HepG2 (cell line): ENCODE measurements around the gene TAF3. TPM values are rescaled to one million over a fixed set of nuclear protein-coding genes. Genes with fewer than 3 reads are reported as not detected.

Experiments used
- ATF6 ChIP-seq: sonication (generic); formaldehyde crosslinking; conservative IDR thresholded peaks from 2 replicates; pipeline ENCODE4 v1.4.0; 2020; ENCODE audit warnings: missing genetic modification reagents
- ATM ChIP-seq: fragments of 450-650 bp; IDR thresholded peaks from 2 replicates; pipeline ENCODE4 v1.7.1; 2017; ENCODE audit warnings: mild to moderate bottlenecking, borderline replicate concordance
- BRF2 ChIP-seq: sonication (generic); formaldehyde crosslinking; IDR thresholded peaks from 2 replicates; pipeline ENCODE4 v1.8.1; 2022; ENCODE audit warnings: mild to moderate bottlenecking, missing genetic modification reagents
- CBFB ChIP-seq: sonication (generic); formaldehyde crosslinking; IDR thresholded peaks from 2 replicates; pipeline ENCODE4 v1.4.0; 2020; ENCODE audit warnings: missing genetic modification reagents
- ELF1 ChIP-seq: sonication (generic); formaldehyde crosslinking; IDR thresholded peaks from 2 replicates; pipeline ENCODE4 v1.4.0; 2020; ENCODE audit warnings: missing genetic modification reagents
- ELF4 ChIP-seq: sonication (generic); formaldehyde crosslinking; IDR thresholded peaks from 2 replicates; pipeline ENCODE4 v1.5.0; 2020; ENCODE audit warnings: missing genetic modification reagents, mild to moderate bottlenecking, moderate library complexity, borderline replicate concordance
- KDM2A ChIP-seq: sonication (generic); formaldehyde crosslinking; IDR thresholded peaks from 2 replicates; pipeline ENCODE4 v1.4.0; 2020; ENCODE audit warnings: low read depth, missing genetic modification reagents, borderline replicate concordance
- MTERF4 ChIP-seq: sonication (generic); formaldehyde crosslinking; IDR thresholded peaks from 2 replicates; pipeline ENCODE4 v1.8.0; 2023; ENCODE audit warnings: mild to moderate bottlenecking, missing genetic modification reagents
- NRL ChIP-seq: sonication (generic); formaldehyde crosslinking; IDR thresholded peaks from 2 replicates; pipeline ENCODE4 v1.5.0; 2020; ENCODE audit warnings: missing genetic modification reagents, mild to moderate bottlenecking, moderate library complexity, borderline replicate concordance
- TOPORS ChIP-seq: sonication (generic); formaldehyde crosslinking; IDR thresholded peaks from 2 replicates; pipeline ENCODE4 v1.8.0; 2023; ENCODE audit warnings: mild to moderate bottlenecking, missing genetic modification reagents
- ZBED4 ChIP-seq: sonication (generic); formaldehyde crosslinking; IDR thresholded peaks from 2 replicates; pipeline ENCODE4 v1.4.0; 2020; ENCODE audit warnings: missing genetic modification reagents, borderline replicate concordance
- ZNF224 ChIP-seq: sonication (generic); formaldehyde crosslinking; IDR thresholded peaks from 2 replicates; pipeline ENCODE4 v1.5.0; 2020; ENCODE audit warnings: mild to moderate bottlenecking, missing genetic modification reagents
- ZNF441 ChIP-seq: sonication (generic); formaldehyde crosslinking; IDR thresholded peaks from 2 replicates; pipeline ENCODE4 v1.7.0; 2021; ENCODE audit warnings: missing genetic modification reagents, borderline replicate concordance
- ZNF558 ChIP-seq: sonication (generic); formaldehyde crosslinking; IDR thresholded peaks from 2 replicates; pipeline ENCODE4 v1.9.0; 2022; ENCODE audit warnings: mild to moderate bottlenecking, missing genetic modification reagents, borderline replicate concordance
- ZNF724P ChIP-seq: sonication (generic); formaldehyde crosslinking; IDR thresholded peaks from 2 replicates; pipeline ENCODE4 v1.8.0; 2022; ENCODE audit warnings: missing genetic modification reagents, borderline replicate concordance
- ZNF878 ChIP-seq: sonication (generic); formaldehyde crosslinking; IDR thresholded peaks from 2 replicates; pipeline ENCODE4 v1.8.1; 2023; ENCODE audit warnings: mild to moderate bottlenecking, missing genetic modification reagents, moderate library complexity
- ZZZ3 ChIP-seq: sonication (generic); formaldehyde crosslinking; IDR thresholded peaks from 2 replicates; pipeline ENCODE4 v1.4.0; 2020; ENCODE audit warnings: missing genetic modification reagents, mild to moderate bottlenecking, borderline replicate concordance
- polyA plus RNA-seq, 8 experiments: library from polyadenylated mRNA; depleted of rRNA in 3 of 8; stranded (reverse) in 7 of 8; unstranded in 1 of 8; fragments of >200 nt; fragmentation: Illumina TruSeq in 4 of 8; extraction: Trizol in 4 of 8; gene quantifications; 2 replicates each; pipeline versions ENCODE4 v1.2.1 to v1.2.3, GENCODE V29; 2011 to 2016; ENCODE audit warnings: low read depth in 4 of 8, missing spikeins in 1 of 8, mixed read lengths in 1 of 8; ENCODE audit not compliant: insufficient read depth in 1 of 8
- total RNA-seq, 5 experiments: library from RNA; depleted of rRNA; stranded (reverse); fragments of >200 nt; fragmentation: Illumina TruSeq; extraction: Trizol; gene quantifications; 2 replicates each; pipeline ENCODE4 v1.2.3, GENCODE V29; 2016; ENCODE audit warnings: low read depth in 1 of 5
- TF ChIP-seq, protein P1 (sequence below): sonication (generic); formaldehyde crosslinking; IDR thresholded peaks from 2 replicates; pipeline ENCODE4 v1.4.0; 2020; ENCODE audit warnings: missing genetic modification reagents

Gene TAF3
- total and polyA plus RNA-seq, 2 of the 13 experiments (the other 11 are each of a cell fraction or from before 2014, with no cell fraction given), result 1.7 to 2.9 TPM

DNA sequence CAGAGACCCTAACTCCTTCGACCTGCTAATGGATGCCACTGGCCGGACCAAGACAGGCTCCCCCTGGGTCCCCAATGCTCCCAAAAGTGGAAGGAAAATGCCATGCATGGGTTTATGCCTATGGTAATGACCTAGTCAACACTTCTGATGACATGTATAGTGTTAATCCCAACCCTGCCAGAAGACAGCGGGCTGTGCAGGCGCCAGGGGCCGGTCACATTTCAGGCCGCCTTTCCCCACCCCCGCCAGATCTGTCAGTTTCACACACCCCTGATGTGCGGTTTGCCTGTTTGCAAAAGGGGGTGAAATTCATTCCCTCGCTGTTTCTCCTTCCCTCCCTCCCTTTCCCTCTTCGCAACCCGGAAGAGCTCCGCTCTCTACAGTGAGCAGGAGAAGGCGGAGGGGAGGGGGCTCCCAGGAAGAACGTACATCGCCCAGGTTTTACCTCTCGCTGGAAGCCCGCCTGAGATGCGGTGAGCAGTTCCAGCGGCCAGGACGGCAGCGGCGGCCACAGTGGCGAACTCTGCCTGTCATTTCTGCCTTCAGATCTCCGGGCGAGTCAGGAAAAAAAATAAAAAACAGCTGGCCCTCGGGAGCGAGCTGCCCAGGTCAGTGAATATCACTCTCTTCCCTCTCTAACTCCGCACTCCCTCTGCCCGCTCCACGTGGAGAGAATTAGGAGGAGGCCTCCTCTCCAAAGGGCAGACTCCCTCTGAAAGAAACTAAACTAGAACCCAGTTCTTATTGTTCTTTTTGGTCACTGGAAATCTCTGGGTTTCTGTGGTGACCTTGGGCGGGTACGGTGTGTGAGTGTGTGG is 226.8 kb downstream of the TAF3 start (continued):
- TF ChIP-seq ZBED4 (CRISPR knock-in tag), result no peak
- TF ChIP-seq ZNF441 (CRISPR knock-in tag), result no peak
- TF ChIP-seq ELF1, result peak; percentile 40; the same call in 1 of the 2 replicates
- no peak for TF ChIP-seq ELF4 (CRISPR knock-in tag)
- 0 out of 2 replicates have a peak, but pooled peaks have one; percentile 20 for TF ChIP-seq NRL
- TF ChIP-seq BRF2 (CRISPR knock-in tag), result no peak
- TF ChIP-seq ZNF224 (CRISPR knock-in tag), result no peak
- TF ChIP-seq ZNF724P, result no peak
- no peak for TF ChIP-seq ZNF558 (CRISPR knock-in tag)
- TF ChIP-seq ZNF878 (CRISPR knock-in tag), result no peak
- TF ChIP-seq MTERF4 (CRISPR knock-in tag), result no peak
- no peak for TF ChIP-seq ATM
- TF ChIP-seq, protein P1, sequence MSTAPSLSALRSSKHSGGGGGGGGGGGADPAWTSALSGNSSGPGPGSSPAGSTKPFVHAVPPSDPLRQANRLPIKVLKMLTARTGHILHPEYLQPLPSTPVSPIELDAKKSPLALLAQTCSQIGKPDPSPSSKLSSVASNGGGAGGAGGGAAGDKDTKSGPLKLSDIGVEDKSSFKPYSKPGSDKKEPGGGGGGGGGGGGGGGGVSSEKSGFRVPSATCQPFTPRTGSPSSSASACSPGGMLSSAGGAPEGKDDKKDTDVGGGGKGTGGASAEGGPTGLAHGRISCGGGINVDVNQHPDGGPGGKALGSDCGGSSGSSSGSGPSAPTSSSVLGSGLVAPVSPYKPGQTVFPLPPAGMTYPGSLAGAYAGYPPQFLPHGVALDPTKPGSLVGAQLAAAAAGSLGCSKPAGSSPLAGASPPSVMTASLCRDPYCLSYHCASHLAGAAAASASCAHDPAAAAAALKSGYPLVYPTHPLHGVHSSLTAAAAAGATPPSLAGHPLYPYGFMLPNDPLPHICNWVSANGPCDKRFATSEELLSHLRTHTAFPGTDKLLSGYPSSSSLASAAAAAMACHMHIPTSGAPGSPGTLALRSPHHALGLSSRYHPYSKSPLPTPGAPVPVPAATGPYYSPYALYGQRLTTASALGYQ (CRISPR knock-in tag), result no peak
- TF ChIP-seq ZZZ3 (CRISPR knock-in tag), result no peak
- TF ChIP-seq KDM2A (CRISPR knock-in tag), result no peak
- no peak for TF ChIP-seq TOPORS
- TF ChIP-seq CBFB (CRISPR knock-in tag), result no peak
- no peak for TF ChIP-seq ATF6 (CRISPR knock-in tag)
